K562 (cell line): ENCODE measurements around the gene YTHDC1. TPM values are rescaled to one million over a fixed set of nuclear protein-coding genes. Genes with fewer than 3 reads are reported as not detected.
A peak's percentile ranks its signal among the peaks of the same experiment; 100 is the strongest.

Experiments used
- E2F5 ChIP-seq: sonication (generic); formaldehyde crosslinking; IDR thresholded peaks from 2 replicates; pipeline ENCODE4 v1.8.0; 2022; ENCODE audit warnings: mild to moderate bottlenecking, missing genetic modification reagents
- ESRRB ChIP-seq: fragments of 250-450 bp; sonication (Bioruptor Pico); IDR thresholded peaks from 2 replicates; pipeline ENCODE4 v1.5.0; 2020; ENCODE audit warnings: mild to moderate bottlenecking, moderate library complexity, borderline replicate concordance
- GATAD2B ChIP-seq: fragments of 450-650 bp; IDR thresholded peaks from 2 replicates; pipeline ENCODE4 v1.6.1; 2017; ENCODE audit warnings: mild to moderate bottlenecking, borderline replicate concordance
- HDGF ChIP-seq: fragments of 450-650 bp; IDR thresholded peaks from 2 replicates; pipeline ENCODE4 v1.6.1; 2016
- IRF1 ChIP-seq: sonication (generic); formaldehyde crosslinking; IDR thresholded peaks from 2 replicates; pipeline ENCODE4 v1.8.0; 2022; ENCODE audit warnings: missing genetic modification reagents, mild to moderate bottlenecking, borderline replicate concordance
- KDM2B ChIP-seq: fragments of 250-450 bp; sonication (Bioruptor Pico); IDR thresholded peaks from 2 replicates; pipeline ENCODE4 v1.8.0; 2021; ENCODE audit warnings: mild to moderate bottlenecking, moderate library complexity
- KDM5B ChIP-seq: fragments of 200-600 bp; sonication (generic); IDR thresholded peaks from 2 replicates; pipeline ENCODE4 v1.6.1; 2012; ENCODE audit warnings: low read depth, mild to moderate bottlenecking, moderate library complexity, low read length, control low read depth, inconsistent platforms; ENCODE audit not compliant: insufficient replicate concordance
- KLF6 ChIP-seq: fragments of 250-450 bp; sonication (Bioruptor Pico); IDR thresholded peaks from 2 replicates; pipeline ENCODE4 v1.4.0; 2020; ENCODE audit warnings: mild to moderate bottlenecking, moderate library complexity, borderline replicate concordance
- PHF8 ChIP-seq: fragments of 200-600 bp; sonication (generic); IDR thresholded peaks from 2 replicates; pipeline ENCODE4 v1.6.1; 2012; ENCODE audit warnings: mixed run types, mild to moderate bottlenecking, inconsistent platforms, low read length, moderate library complexity, borderline replicate concordance
- POLR2B ChIP-seq: fragments of 450-650 bp; IDR thresholded peaks from 2 replicates; pipeline ENCODE4 v1.6.1; 2018; ENCODE audit warnings: low read depth; ENCODE audit not compliant: partially characterized antibody
- TFE3 ChIP-seq: fragments of 450-650 bp; formaldehyde crosslinking; IDR thresholded peaks from 2 replicates; pipeline ENCODE4 v1.4.0; 2020; ENCODE audit warnings: mild to moderate bottlenecking, mixed read lengths
- ZBTB40 ChIP-seq, 2 experiments: fragments of 450-650 bp in 1 of 2; sonication (generic) in 1 of 2; formaldehyde crosslinking in 1 of 2; IDR thresholded peaks; 2 replicates each; pipeline versions ENCODE4 v1.7.1 to v1.9.0; 2016 to 2022; ENCODE audit warnings: inconsistent platforms in 1 of 2, mild to moderate bottlenecking in 1 of 2, missing genetic modification reagents in 1 of 2
- ZBTB7A ChIP-seq: IDR thresholded peaks from 2 replicates; pipeline ENCODE4 v1.6.1; 2011; ENCODE audit warnings: low read depth, mild to moderate bottlenecking, low read length, moderate library complexity, borderline replicate concordance; ENCODE audit not compliant: control insufficient read depth
- ZNF143 ChIP-seq: sonication (generic); formaldehyde crosslinking; IDR thresholded peaks from 2 replicates; pipeline ENCODE4 v1.9.0; 2022; ENCODE audit warnings: mild to moderate bottlenecking, missing genetic modification reagents
- ZNF23 ChIP-seq: fragments of 250-450 bp; sonication (Bioruptor Pico); IDR thresholded peaks from 2 replicates; pipeline ENCODE4 v1.4.0; 2020; ENCODE audit warnings: mild to moderate bottlenecking
- ZNF830 ChIP-seq: fragments of 250-450 bp; sonication (Bioruptor Pico); IDR thresholded peaks from 2 replicates; pipeline ENCODE4 v1.5.0; 2021; ENCODE audit warnings: mild to moderate bottlenecking
- polyA plus RNA-seq, 8 experiments: library from polyadenylated mRNA; depleted of rRNA in 4 of 8; stranded (reverse) in 5 of 8; unstranded in 3 of 8; fragments of >200 nt; fragmentation: Nextera tagmentation in 2 of 8; fragmentation: Illumina TruSeq in 1 of 8; extraction: Ambion mirVana in 2 of 8; extraction: Trizol in 1 of 8; gene quantifications; 2 replicates each; pipeline versions ENCODE4 v1.2.1 to v1.2.3, GENCODE V29; 2011 to 2014; ENCODE audit warnings: inconsistent platforms in 1 of 8, missing spikeins in 1 of 8
- total RNA-seq, 7 experiments: library from RNA; depleted of rRNA in 6 of 7; stranded (reverse); fragments of >200 nt in 6 of 7; fragmentation: Illumina TruSeq in 2 of 7; extraction: Trizol in 2 of 7; gene quantifications; 2 replicates each; pipeline versions ENCODE4 v1.2.1 to v1.2.3, GENCODE V29; 2011 to 2021; ENCODE audit warnings: low replicate concordance in 1 of 7

The YTHDC1 gene
- total and polyA plus RNA-seq, 9 of the 15 experiments (the other 6 are each of a cell fraction or from before 2014, with no cell fraction given), result 9.8 to 65.4 (median 51.7) TPM

- TF ChIP-seq ZBTB40 (IDR thresholded peaks at IDR 0.05) (no peak), ZBTB40 (CRISPR knock-in tag; IDR thresholded peaks at IDR 0.05) (no peak), E2F5 (CRISPR knock-in tag) (no peak), ESRRB (CRISPR knock-in tag) (no peak), HDGF (no peak), ZNF830 (CRISPR knock-in tag) (no peak), GATAD2B (no peak), KDM2B (no peak), IRF1 (CRISPR knock-in tag) (no peak), POLR2B (no peak), TFE3 (CRISPR knock-in tag) (no peak), KLF6 (CRISPR knock-in tag) (peak; percentile 30; the same call in 1 of the 2 replicates), PHF8 (no peak), KDM5B (no peak), ZNF143 (no peak), ZBTB7A (no peak), ZNF23 (no peak)
Measured at GRCh38 chr4:68361146-68361589, 11.3 kb upstream of the YTHDC1 start (continued).
